Parathyroid adenoma (tissue), 2 donors: Measurements from ENCODE around the gene TRPC4.

Experiments
- H2AFZ ChIP-seq: fragments of 300-600 bp; sonication (generic); one replicate; pipeline ENCODE4 v1.7.0; 2017; ENCODE audit warnings: antibody characterized with exemption, mild to moderate bottlenecking
- H3K27ac ChIP-seq: fragments of 300-600 bp; sonication (generic); one replicate; pipeline ENCODE4 v1.7.0; 2017
- H3K27me3 ChIP-seq: fragments of 300-600 bp; sonication (generic); one replicate; pipeline ENCODE4 v1.7.0; 2017; ENCODE audit warnings: low read length; ENCODE audit not compliant: control insufficient read depth, insufficient read depth
- H3K36me3 ChIP-seq: fragments of 300-600 bp; sonication (generic); one replicate; pipeline ENCODE4 v1.7.0; 2017; ENCODE audit warnings: low read length; ENCODE audit not compliant: control insufficient read depth, insufficient read depth
- H3K4me1 ChIP-seq: fragments of 300-600 bp; sonication (generic); one replicate; pipeline ENCODE4 v1.7.0; 2017; ENCODE audit warnings: control low read depth
- H3K4me2 ChIP-seq: fragments of 300-600 bp; sonication (generic); one replicate; pipeline ENCODE4 v1.7.0; 2017; ENCODE audit warnings: low read length
- H3K4me3 ChIP-seq: fragments of 300-600 bp; sonication (generic); one replicate; pipeline ENCODE4 v1.7.0; 2017; ENCODE audit warnings: low read depth, low read length
- H3K79me2 ChIP-seq: fragments of 300-600 bp; sonication (generic); one replicate; pipeline ENCODE4 v1.7.0; 2017; ENCODE audit warnings: control low read depth
- H3K9ac ChIP-seq: fragments of 300-600 bp; sonication (generic); one replicate; pipeline ENCODE4 v1.7.0; 2017; ENCODE audit warnings: mild to moderate bottlenecking
- H3K9me3 ChIP-seq: fragments of 300-600 bp; sonication (generic); one replicate; pipeline ENCODE4 v1.7.0; 2017; ENCODE audit warnings: low read length; ENCODE audit not compliant: control insufficient read depth
- CTCF ChIP-seq: fragments of 300-600 bp; sonication (generic); IDR thresholded peaks from one replicate; pipeline ENCODE4 v1.7.0; 2017; ENCODE audit warnings: antibody characterized with exemption, mild to moderate bottlenecking
- donor health status: primary hyperparathyroidism.

Gene TRPC4

GRCh38 chr13:37667702-37668101 lies 201.9 kb downstream of the TRPC4 start:
- H3K4me3 ChIP-seq = no peak overlapping the region
- H3K9me3 ChIP-seq = no peaks in the 10 kb centered on the region
- no peak overlapping the region for H3K27ac ChIP-seq
- H3K4me2 ChIP-seq = no peak overlapping the region
- no peaks in the 10 kb centered on the region for H3K27me3 ChIP-seq
- H3K36me3 ChIP-seq = no peaks in the 10 kb centered on the region
- H3K4me1 ChIP-seq = no peaks in the 10 kb centered on the region
- H3K79me2 ChIP-seq = no peaks in the 10 kb centered on the region
- H2AFZ ChIP-seq = no peak overlapping the region
- no peak for TF ChIP-seq CTCF
- H3K9ac ChIP-seq = no peak overlapping the region

- Histone ChIP-seq H3K9ac (no peak overlapping the region), H3K4me2 (no peak overlapping the region)
- TF ChIP-seq CTCF = no peak
Measured at GRCh38 chr13:37666036-37666435, 203.5 kb downstream of the TRPC4 start.

GRCh38 chr13:37665420-37665819 lies 204.2 kb downstream of the TRPC4 start:
- TF ChIP-seq CTCF = no peak
- Histone ChIP-seq H3K9ac (no peak overlapping the region), H3K79me2 (no peaks in the 10 kb centered on the region), H2AFZ (no peak overlapping the region), H3K4me3 (no peak overlapping the region), H3K27ac (no peak overlapping the region), H3K4me2 (no peak overlapping the region), H3K4me1 (no peaks in the 10 kb centered on the region), H3K36me3 (no peaks in the 10 kb centered on the region), H3K27me3 (no peaks in the 10 kb centered on the region), H3K9me3 (no peaks in the 10 kb centered on the region)

More at GRCh38 chr13:37666036-37666435, 203.5 kb downstream of the TRPC4 start:
- Histone ChIP-seq H3K36me3 (no peaks in the 10 kb centered on the region), H3K79me2 (no peaks in the 10 kb centered on the region), H2AFZ (no peak overlapping the region), H3K4me3 (no peak overlapping the region), H3K4me1 (no peaks in the 10 kb centered on the region), H3K27me3 (no peaks in the 10 kb centered on the region), H3K9me3 (no peaks in the 10 kb centered on the region), H3K27ac (no peak overlapping the region)

- no peak overlapping the region for H2AFZ ChIP-seq
- H3K79me2 ChIP-seq = no peaks in the 10 kb centered on the region
- no peaks in the 10 kb centered on the region for H3K4me1 ChIP-seq
- no peak overlapping the region for H3K4me3 ChIP-seq
- TF ChIP-seq CTCF = no peak
- no peaks in the 10 kb centered on the region for H3K27me3 ChIP-seq
- H3K36me3 ChIP-seq = no peaks in the 10 kb centered on the region
- H3K9ac ChIP-seq = no peak overlapping the region
- no peaks in the 10 kb centered on the region for H3K9me3 ChIP-seq
- no peak overlapping the region for H3K27ac ChIP-seq
- no peak overlapping the region for H3K4me2 ChIP-seq
Measured at GRCh38 chr13:37663724-37664123, 205.8 kb downstream of the TRPC4 start.

- no peaks in the 10 kb centered on the region for H3K4me1 ChIP-seq
- no peak for TF ChIP-seq CTCF
- no peak overlapping the region for H3K9ac ChIP-seq
- no peak overlapping the region for H3K27ac ChIP-seq
- H2AFZ ChIP-seq = no peak overlapping the region
- H3K36me3 ChIP-seq = no peaks in the 10 kb centered on the region
- no peaks in the 10 kb centered on the region for H3K27me3 ChIP-seq
- H3K9me3 ChIP-seq = no peaks in the 10 kb centered on the region
- H3K4me2 ChIP-seq = no peak overlapping the region
- H3K4me3 ChIP-seq = no peak overlapping the region
- no peaks in the 10 kb centered on the region for H3K79me2 ChIP-seq
Measured at GRCh38 chr13:37662624-37663023, 206.9 kb downstream of the TRPC4 start.
